Endothelial cell of umbilical vein (primary cell): ENCODE results near the gene RSL1D1. TPM values are rescaled to one million over a fixed set of nuclear protein-coding genes. Genes with fewer than 3 reads are reported as not detected.
"Not testable (repeated sequence)": the region's sequence is repeated elsewhere in the genome, so short reads cannot be mapped to it uniquely, and the experiment has no call there.

Source experiments
- BruUV-seq: library from RNA; stranded (reverse); fragments of 400-500 nt; replicated peaks from 2 replicates; lab custom pipeline; 2021; lab: Mats Ljungman, UMichigan
- CTCF ChIA-PET: fragments of 300-600, 350-600 bp; sonication (Branson Sonifier 250); formaldehyde crosslinking; loops from one replicate; lab custom pipeline; 2021; ENCODE audit warnings: antibody characterized with exemption, inconsistent platforms; lab: Charles Lee
- POLR2A ChIA-PET: fragments of 300-600, 350-600 bp; sonication (Branson Sonifier 250); formaldehyde crosslinking; loops from one replicate; lab custom pipeline; 2021; ENCODE audit warnings: antibody characterized with exemption, inconsistent platforms; lab: Charles Lee
- DNase-seq: peaks from one replicate; pipeline ENCODE4 v3.0.0-alpha.2; 2011; ENCODE audit warnings: low read depth, low spot score
- FAIRE-seq: peaks from 2 replicates; lab custom pipeline; 2011; peaks lifted over from hg19 to GRCh38; lab: Jason Lieb, UNC
- H2AFZ ChIP-seq: 2 replicates; pipeline ENCODE4 v1.6.0; 2012; ENCODE audit warnings: low read depth, low read length, control low read depth, inconsistent platforms
- H3K27ac ChIP-seq: 2 replicates; pipeline ENCODE4 v1.5.1; 2011; ENCODE audit warnings: low read depth, mild to moderate bottlenecking, control low read depth, low read length, moderate library complexity; ENCODE audit not compliant: insufficient read depth
- H3K27me3 ChIP-seq, 2 experiments: 2 replicates each; pipeline versions ENCODE4 v1.6.0 to v1.6.1; 2011; ENCODE audit warnings: low read length in 2 of 2, mixed read lengths in 1 of 2; ENCODE audit not compliant: control insufficient read depth in 2 of 2, insufficient read depth in 2 of 2
- H3K36me3 ChIP-seq, 2 experiments: 2 replicates in 1 of 2; 3 replicates in 1 of 2; pipeline ENCODE4 v1.5.1; 2011; ENCODE audit warnings: low read length in 2 of 2, mild to moderate bottlenecking in 1 of 2, moderate library complexity in 1 of 2; ENCODE audit not compliant: control insufficient read depth in 2 of 2, insufficient read depth in 2 of 2; ENCODE audit errors: extremely low read depth in 1 of 2
- H3K4me1 ChIP-seq: 3 replicates; pipeline ENCODE4 v1.5.1; 2011; ENCODE audit warnings: mild to moderate bottlenecking, low read length; ENCODE audit not compliant: control insufficient read depth, insufficient read depth; ENCODE audit errors: extremely low read depth
- H3K4me2 ChIP-seq: 2 replicates; pipeline ENCODE4 v1.6.1; 2011; ENCODE audit warnings: low read length, control low read depth, mixed read lengths; ENCODE audit not compliant: insufficient read depth
- H3K4me3 ChIP-seq, 3 experiments: fragments of 200-600 bp in 1 of 3; sonication (generic), shearing (Covaris generic) in 1 of 3; replicated peaks in 1 of 3; 2 replicates each; pipeline ENCODE4 v1.5.1; 2011 to 2016; ENCODE audit warnings: control low read depth in 3 of 3, low read length in 3 of 3, mild to moderate bottlenecking in 2 of 3, inconsistent platforms in 1 of 3, low read depth in 1 of 3, moderate library complexity in 1 of 3; ENCODE audit not compliant: insufficient read depth in 1 of 3
- H3K79me2 ChIP-seq: 2 replicates; pipeline ENCODE4 v1.6.0; 2012; ENCODE audit warnings: low read length, inconsistent platforms; ENCODE audit not compliant: control insufficient read depth, insufficient read depth
- H3K9ac ChIP-seq: replicated peaks from 2 replicates; pipeline ENCODE3; 2011; ENCODE audit warnings: low read length, control low read depth; ENCODE audit not compliant: insufficient read depth; ENCODE audit errors: extremely low read depth
- H3K9me1 ChIP-seq: replicated peaks from 3 replicates; pipeline ENCODE4 v1.6.0; 2011; ENCODE audit warnings: mild to moderate bottlenecking, low read length; ENCODE audit not compliant: control insufficient read depth, insufficient read depth; ENCODE audit errors: extremely low read depth
- H3K9me3 ChIP-seq: replicated peaks from 2 replicates; pipeline ENCODE4 v1.5.1; 2012; ENCODE audit warnings: low read length, inconsistent platforms; ENCODE audit not compliant: control insufficient read depth, insufficient read depth
- H4K20me1 ChIP-seq: replicated peaks from 2 replicates; pipeline ENCODE3; 2011; ENCODE audit warnings: mild to moderate bottlenecking, low read length; ENCODE audit not compliant: control insufficient read depth, insufficient read depth; ENCODE audit errors: extremely low read depth
- CTCF ChIP-seq, 2 donors: IDR thresholded peaks; 1 replicate in 1 of 2; 2 replicates in 1 of 2; pipeline ENCODE4 v1.5.1; 2011; ENCODE audit warnings: low read length in 2 of 2, mild to moderate bottlenecking in 2 of 2, moderate library complexity in 2 of 2, control low read depth in 1 of 2, inconsistent platforms in 1 of 2, low read depth in 1 of 2; ENCODE audit not compliant: insufficient read depth in 1 of 2; ENCODE audit errors: extremely low read depth in 1 of 2
- EZH2 ChIP-seq: IDR thresholded peaks from 2 replicates; pipeline ENCODE4 v1.6.1; 2012; ENCODE audit warnings: borderline replicate concordance, low read depth, mild to moderate bottlenecking, moderate library complexity, low read length, inconsistent platforms; ENCODE audit not compliant: severe bottlenecking
- FOS ChIP-seq: IDR thresholded peaks from 2 replicates; pipeline ENCODE4 v1.6.1; 2011; ENCODE audit warnings: mild to moderate bottlenecking, low read length, moderate library complexity, borderline replicate concordance; ENCODE audit not compliant: insufficient read depth
- GATA2 ChIP-seq: IDR thresholded peaks from 2 replicates; pipeline ENCODE4 v1.7.0; 2011; ENCODE audit warnings: low read depth, mild to moderate bottlenecking, moderate library complexity, mixed read lengths, low read length; ENCODE audit not compliant: insufficient read length, insufficient read depth
- JUN ChIP-seq: IDR thresholded peaks from 2 replicates; pipeline ENCODE4 v1.6.1; 2011; ENCODE audit warnings: borderline replicate concordance, low read depth; ENCODE audit not compliant: insufficient read length, insufficient read depth
- MAX ChIP-seq: IDR thresholded peaks from 2 replicates; pipeline ENCODE4 v1.6.1; 2011; ENCODE audit not compliant: insufficient read depth, insufficient read length
- MYC ChIP-seq: IDR thresholded peaks from one replicate; pipeline ENCODE4 v1.6.1; 2011; ENCODE audit warnings: mild to moderate bottlenecking, low read depth, low read length
- POLR2A ChIP-seq: IDR thresholded peaks from 2 replicates; pipeline ENCODE4 v1.6.1; 2012; ENCODE audit warnings: low read depth, mild to moderate bottlenecking, control low read depth, low read length
- POLR2AphosphoS5 ChIP-seq: IDR thresholded peaks from 2 replicates; pipeline ENCODE4 v1.6.1; 2012; ENCODE audit warnings: low read depth, mild to moderate bottlenecking, control low read depth, low read length, moderate library complexity; ENCODE audit not compliant: insufficient read depth
- dilution Hi-C: fragments of 300-500 bp; cut with MboI; formaldehyde crosslinking; loops from one replicate; pipeline ENCODE4 v1.15.0; 2019; ENCODE audit warnings: low sequenced_read_pairs; ENCODE audit not compliant: extremely low pct_ligation_motif_present
- intact Hi-C: fragments of 100-400 bp; cut with micrococcal nuclease; formaldehyde crosslinking; loops from one replicate; pipeline ENCODE4 v1.10.0; 2022
- polyA plus RNA-seq, 4 experiments: library from polyadenylated mRNA; depleted of rRNA in 3 of 4; stranded (reverse) in 3 of 4; unstranded in 1 of 4; fragments of >200 nt; gene quantifications; 2 replicates each; pipeline versions ENCODE4 v1.2.1 to v1.2.3, GENCODE V29; 2011 to 2012; ENCODE audit warnings: missing spikeins in 1 of 4
- total RNA-seq: library from RNA; stranded (reverse); gene quantifications from 2 replicates; pipeline ENCODE4 v1.2.3, GENCODE V29; 2021

RSL1D1 gene
- total and polyA plus RNA-seq, 2 donors (not counting 3 experiments of a cell fraction or from before 2014, with no cell fraction given), result 17.0 to 132 TPM

GRCh38 chr16:11824362-11824761, 27.0 kb downstream of the RSL1D1 start:
- no peaks in the 10 kb centered on the region for H4K20me1 ChIP-seq
- H3K27ac ChIP-seq, result no peak overlapping the region
- FAIRE-seq (no peak), DNase-seq (no peak)
- no TSS peak for BruUV-seq
- H3K4me3 ChIP-seq, result no peak overlapping the region
- dilution Hi-C loops (no loop called here), intact Hi-C loops (no loop called here)
- H3K4me1 ChIP-seq, result no peaks in the 10 kb centered on the region
- H3K27me3 ChIP-seq, result no peaks in the 10 kb centered on the region
- no peak overlapping the region for H3K9ac ChIP-seq
- H3K9me1 ChIP-seq, result no peaks in the 10 kb centered on the region
- POLR2A ChIA-PET, result no interaction called here
- H3K4me2 ChIP-seq, result no peak overlapping the region
- H3K36me3 ChIP-seq, result no peaks in the 10 kb centered on the region
- CTCF ChIA-PET, result interaction anchor here (0.9 kb wide), 1 partner anchor 243 kb away, joined by 3 read pairs; no protein-coding TSS in a partner anchor
- no peaks in the 10 kb centered on the region for H3K9me3 ChIP-seq
- TF ChIP-seq JUN, result no peak
- no peak for TF ChIP-seq GATA2
- TF ChIP-seq CTCF (IDR thresholded peaks at IDR 0.05; ENCODE audit: extremely low read depth in 1 of 2, insufficient read depth in 1 of 2, low read depth in 1 of 2, low read length in 2 of 2), result no peak
- no peak for TF ChIP-seq MAX
- TF ChIP-seq POLR2A, result no peak
- TF ChIP-seq POLR2AphosphoS5, result no peak
- no peak for TF ChIP-seq MYC
- TF ChIP-seq FOS, result no peak
- TF ChIP-seq EZH2, result no peak
- no peaks in the 10 kb centered on the region for H3K79me2 ChIP-seq
- H2AFZ ChIP-seq, result no peak overlapping the region

- H2AFZ ChIP-seq, H3K4me1 ChIP-seq, H3K27ac ChIP-seq, DNase-seq, FAIRE-seq, BruUV-seq, H3K36me3 ChIP-seq, dilution Hi-C loops, H3K9ac ChIP-seq, H3K9me1 ChIP-seq, CTCF ChIA-PET, H3K4me3 ChIP-seq, H3K79me2 ChIP-seq, H3K9me3 ChIP-seq, H4K20me1 ChIP-seq, H3K4me2 ChIP-seq, POLR2A ChIA-PET, intact Hi-C loops, H3K27me3 ChIP-seq: not testable (repeated sequence)
These were observed 27.7 kb downstream of the RSL1D1 start for GRCh38 chr16:11823645-11824044.
